GM19372 (cell line): ENCODE results near the gene RAD23B.
A peak's percentile ranks its signal among the peaks of the same experiment; 100 is the strongest.
"Not testable (repeated sequence)": the region's sequence is repeated elsewhere in the genome, so short reads cannot be mapped to it uniquely, and the experiment has no call there.

ENCODE experiments used
- ATAC-seq: cut with Tn5 transposase; IDR thresholded peaks from one replicate; pipeline ENCODE4 v1.9.1; 2021; ENCODE audit warnings: mild to moderate bottlenecking, low read depth, moderate library complexity; ENCODE audit not compliant: unreplicated experiment

The RAD23B gene

GRCh38 chr9:107288701-107289100 is 5.6 kb downstream of the RAD23B start:
- no peak for ATAC-seq

- ATAC-seq = no peak
These were observed 7.5 kb downstream of the RAD23B start for GRCh38 chr9:107290619-107291018.

- ATAC-seq = no peak
These were observed 9.9 kb downstream of the RAD23B start for GRCh38 chr9:107292821-107293542.

- no peak for ATAC-seq
These were observed 10.5 kb downstream of the RAD23B start for GRCh38 chr9:107293543-107294085.

GRCh38 chr9:107294756-107295155 is 11.7 kb downstream of the RAD23B start:
- ATAC-seq = no peak

- ATAC-seq = no peak
These were observed 12.9 kb downstream of the RAD23B start for GRCh38 chr9:107295995-107296394.

GRCh38 chr9:107296592-107296991 is 13.5 kb downstream of the RAD23B start:
- ATAC-seq = not testable (repeated sequence)

- ATAC-seq = no peak
These were observed 16.4 kb downstream of the RAD23B start for GRCh38 chr9:107299437-107299836.

GRCh38 chr9:107306308-107306707 is 23.2 kb downstream of the RAD23B start:
- no peak for ATAC-seq

GRCh38 chr9:107307331-107307730 is 24.3 kb downstream of the RAD23B start:
- no peak for ATAC-seq

GRCh38 chr9:107308461-107308860 is 25.4 kb downstream of the RAD23B start:
- no peak for ATAC-seq

GRCh38 chr9:107309271-107309670 is 26.2 kb downstream of the RAD23B start:
- peak; percentile 78 for ATAC-seq

- ATAC-seq = no peak
These were observed 29.4 kb downstream of the RAD23B start for GRCh38 chr9:107312376-107313050.

GRCh38 chr9:107313555-107314096 is 30.5 kb downstream of the RAD23B start:
- no peak for ATAC-seq

GRCh38 chr9:107314763-107315162 is 31.7 kb downstream of the RAD23B start:
- ATAC-seq = no peak

GRCh38 chr9:107316795-107317661 is 33.9 kb downstream of the RAD23B start:
- ATAC-seq = no peak

- no peak for ATAC-seq
These were observed 39.6 kb downstream of the RAD23B start for GRCh38 chr9:107322643-107323042.

GRCh38 chr9:107323836-107324585 is 40.9 kb downstream of the RAD23B start:
- no peak for ATAC-seq

- ATAC-seq = no peak
These were observed 42.8 kb downstream of the RAD23B start for GRCh38 chr9:107325842-107326241.

- no peak for ATAC-seq
These were observed 45.4 kb downstream of the RAD23B start for GRCh38 chr9:107328510-107328909.
